Ovary (tissue), 3 donors: ENCODE measurements around the gene SLC44A4.

Source experiments
- EP300 ChIP-seq: sonication (generic); formaldehyde crosslinking; IDR thresholded peaks from one replicate; pipeline ENCODE4 v1.6.1; 2017; ENCODE audit warnings: antibody characterized with exemption
- POLR2A ChIP-seq: fragments of 450-650 bp; IDR thresholded peaks from one replicate; pipeline ENCODE4 v1.6.1; 2017; ENCODE audit warnings: antibody characterized with exemption, mild to moderate bottlenecking, moderate library complexity
- TF ChIP-seq, protein P1 (sequence below), 3 donors: fragments of 450-650 bp in 2 of 3; fragments of 200-600 bp in 1 of 3; IDR thresholded peaks; one replicate each; pipeline versions ENCODE4 v1.5.1 to v1.8.0; 2016 to 2022; ENCODE audit warnings: antibody characterized with exemption in 3 of 3, mild to moderate bottlenecking in 1 of 3
- donor health status: DM: no; HTN: no; CAD: no.

DNA sequence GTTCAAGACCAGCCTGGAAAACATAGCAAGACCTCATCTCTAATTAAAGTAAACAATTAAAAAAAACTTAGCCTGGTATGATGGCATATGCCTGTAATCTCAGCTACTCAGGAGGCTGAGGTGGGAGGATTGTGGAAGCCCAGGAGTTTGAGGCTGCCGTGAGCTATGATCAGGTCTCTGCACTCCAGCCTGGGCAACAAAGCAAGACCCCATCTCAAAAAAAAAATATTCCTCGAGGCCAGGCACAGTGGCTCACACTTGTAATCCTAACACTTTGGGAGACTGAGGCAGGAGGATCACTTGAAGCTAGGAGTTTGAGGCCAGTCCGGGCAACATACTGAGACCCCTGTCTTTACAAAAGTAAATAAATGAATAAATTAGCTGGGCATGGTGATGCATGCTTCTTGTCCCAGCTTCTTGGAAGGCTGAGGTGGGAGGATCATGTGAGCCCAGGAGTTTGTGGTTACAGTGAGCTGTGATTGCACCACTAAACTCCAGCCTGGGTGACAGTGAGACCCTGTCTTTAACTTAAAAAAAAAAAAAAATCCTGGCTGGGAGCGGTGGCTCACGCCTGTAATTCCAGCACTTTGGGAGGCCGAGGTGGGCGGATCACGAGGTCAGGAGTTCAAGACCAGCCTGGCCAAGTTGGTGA lies 39.4 kb upstream of the SLC44A4 start:
- TF ChIP-seq EP300 (no peak), POLR2A (no peak)
- TF ChIP-seq, protein P1, sequence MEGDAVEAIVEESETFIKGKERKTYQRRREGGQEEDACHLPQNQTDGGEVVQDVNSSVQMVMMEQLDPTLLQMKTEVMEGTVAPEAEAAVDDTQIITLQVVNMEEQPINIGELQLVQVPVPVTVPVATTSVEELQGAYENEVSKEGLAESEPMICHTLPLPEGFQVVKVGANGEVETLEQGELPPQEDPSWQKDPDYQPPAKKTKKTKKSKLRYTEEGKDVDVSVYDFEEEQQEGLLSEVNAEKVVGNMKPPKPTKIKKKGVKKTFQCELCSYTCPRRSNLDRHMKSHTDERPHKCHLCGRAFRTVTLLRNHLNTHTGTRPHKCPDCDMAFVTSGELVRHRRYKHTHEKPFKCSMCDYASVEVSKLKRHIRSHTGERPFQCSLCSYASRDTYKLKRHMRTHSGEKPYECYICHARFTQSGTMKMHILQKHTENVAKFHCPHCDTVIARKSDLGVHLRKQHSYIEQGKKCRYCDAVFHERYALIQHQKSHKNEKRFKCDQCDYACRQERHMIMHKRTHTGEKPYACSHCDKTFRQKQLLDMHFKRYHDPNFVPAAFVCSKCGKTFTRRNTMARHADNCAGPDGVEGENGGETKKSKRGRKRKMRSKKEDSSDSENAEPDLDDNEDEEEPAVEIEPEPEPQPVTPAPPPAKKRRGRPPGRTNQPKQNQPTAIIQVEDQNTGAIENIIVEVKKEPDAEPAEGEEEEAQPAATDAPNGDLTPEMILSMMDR (IDR thresholded peaks at IDR 0.05): no peak
